Measurements from ENCODE around the gene PXN.
"Not testable (repeated sequence)": the region's sequence is repeated elsewhere in the genome, so short reads cannot be mapped to it uniquely, and the experiment has no call there.

Gene PXN

DNA sequence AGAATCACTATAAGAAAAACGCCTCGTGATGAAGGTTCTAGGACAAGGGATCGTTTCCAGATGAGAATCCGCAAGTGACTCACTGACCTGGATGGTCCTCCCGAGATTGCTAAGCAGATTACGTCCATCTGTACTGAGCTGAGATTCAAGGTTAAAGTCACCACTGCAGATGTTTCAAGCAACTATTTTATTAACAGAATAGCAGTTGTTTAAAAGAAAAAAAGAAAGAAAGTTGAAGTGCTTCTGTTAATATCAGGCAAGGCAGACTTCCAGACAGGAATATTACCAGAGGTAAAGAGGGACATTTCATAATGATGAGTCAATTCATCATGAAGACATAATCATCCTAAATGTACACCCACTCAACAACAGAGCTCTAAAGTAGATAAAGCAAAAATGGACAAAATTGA, 17.9 kb downstream of the PXN start:
- no peak for DNase-seq
- intact Hi-C loops (cut with DNase I) = no loop called here

DNA sequence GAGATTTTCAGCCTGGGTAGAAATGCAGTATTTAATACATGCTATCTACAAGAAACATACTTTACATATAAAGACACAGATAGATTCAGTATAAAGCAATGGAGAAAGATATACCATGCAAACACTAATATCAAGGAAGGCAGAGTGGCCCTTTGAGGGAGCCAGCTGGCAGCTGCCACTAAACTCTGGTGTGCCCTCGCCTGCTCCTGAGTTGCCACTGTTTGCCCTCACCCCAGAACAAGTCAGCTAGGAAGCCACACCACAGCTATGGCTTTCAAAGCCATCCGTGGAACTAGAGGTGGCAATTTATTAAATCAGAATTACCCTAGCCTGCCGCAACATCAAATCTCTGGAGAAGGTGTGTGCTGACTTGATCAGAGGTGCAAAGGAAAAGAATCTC, 18.3 kb downstream of the PXN start:
- intact Hi-C loops (cut with DNase I) = no loop called here
- DNase-seq = no peak

DNA sequence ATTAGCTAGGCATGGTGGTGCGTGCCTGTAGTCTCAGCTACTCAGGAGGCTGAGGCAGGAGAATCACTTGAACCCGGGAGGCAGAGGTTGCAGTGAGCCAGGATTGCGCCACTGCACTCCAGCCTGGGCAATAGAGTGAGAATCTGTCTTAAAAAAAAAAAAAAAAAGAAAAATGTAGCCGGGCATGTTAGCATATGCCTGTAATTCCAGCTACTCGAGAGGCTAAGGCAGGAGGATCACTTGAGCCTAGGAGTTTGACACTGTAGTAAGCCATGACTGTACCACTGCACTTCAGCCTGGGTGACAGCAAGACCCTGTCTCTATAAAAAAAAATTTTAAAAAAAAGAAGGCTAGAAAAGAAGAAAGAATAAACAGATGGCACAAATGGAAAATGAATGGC, 18.8 kb downstream of the PXN start:
- intact Hi-C loops (cut with DNase I) = not testable (repeated sequence)

DNA sequence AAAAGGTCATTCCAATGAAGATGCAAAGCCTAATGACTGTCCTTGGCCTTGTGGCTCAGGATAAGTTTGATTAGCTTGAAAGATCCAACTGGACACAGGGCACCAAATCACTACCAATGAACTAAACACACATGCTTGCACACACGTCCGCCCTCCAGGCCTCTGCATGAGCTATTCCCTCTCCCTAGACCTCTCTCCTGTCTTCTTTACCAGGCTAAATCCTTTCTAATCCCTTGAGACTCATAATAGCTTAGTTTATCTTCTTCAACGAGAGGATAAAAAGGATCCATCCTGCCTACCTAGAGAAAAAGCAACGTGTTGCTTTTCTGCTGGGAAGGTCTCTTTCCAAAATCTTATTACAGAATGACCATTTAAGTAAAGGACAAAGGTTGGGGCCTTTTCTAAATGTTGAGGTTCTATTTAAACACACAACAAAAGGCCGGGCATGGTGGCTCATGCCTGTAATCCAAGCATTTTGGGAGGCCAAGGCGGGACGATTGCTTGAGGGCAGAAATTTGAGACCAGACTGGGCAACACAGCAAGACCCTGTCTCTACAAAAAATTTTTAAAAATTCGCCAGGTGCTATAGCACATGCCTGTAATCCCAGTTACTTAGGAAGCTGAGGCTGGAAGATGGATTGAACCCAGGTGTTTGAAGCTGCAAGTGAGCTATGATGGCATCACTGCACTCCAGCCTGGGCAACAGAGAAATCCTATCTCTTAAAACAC, 22.4 kb downstream of the PXN start:
- intact Hi-C loops (cut with DNase I) = no loop called here
- no peak for DNase-seq

More for the DNA sequence above, 18.8 kb downstream of the PXN start:
- DNase-seq = not testable (repeated sequence)

DNA sequence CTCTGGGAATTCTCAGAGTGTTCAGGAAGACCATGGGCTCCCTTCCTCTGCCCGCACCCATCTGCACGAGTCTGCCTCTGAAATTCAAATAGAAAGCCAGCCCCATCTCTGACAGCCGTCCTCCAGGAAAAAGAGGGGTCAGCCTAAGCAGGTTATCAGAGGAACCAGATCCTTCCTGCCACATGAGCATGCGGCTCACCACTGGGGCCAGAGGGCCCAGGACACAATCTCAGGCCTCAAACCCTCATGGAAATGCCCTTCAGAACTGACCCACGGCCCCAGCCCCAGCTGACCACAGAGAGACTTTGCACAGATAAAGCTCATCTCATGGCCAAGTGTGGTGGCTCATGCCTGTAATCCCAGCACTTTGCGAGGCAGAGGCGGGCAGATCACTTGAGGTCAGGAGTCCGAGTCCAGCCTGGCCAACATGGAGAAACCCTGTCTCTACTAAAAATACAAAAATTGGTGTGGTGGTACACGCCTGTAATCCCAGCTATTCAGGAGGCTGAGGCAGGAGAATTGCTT, 23.2 kb downstream of the PXN start:
- no peak for DNase-seq
- intact Hi-C loops (cut with DNase I) = no loop called here

DNA sequence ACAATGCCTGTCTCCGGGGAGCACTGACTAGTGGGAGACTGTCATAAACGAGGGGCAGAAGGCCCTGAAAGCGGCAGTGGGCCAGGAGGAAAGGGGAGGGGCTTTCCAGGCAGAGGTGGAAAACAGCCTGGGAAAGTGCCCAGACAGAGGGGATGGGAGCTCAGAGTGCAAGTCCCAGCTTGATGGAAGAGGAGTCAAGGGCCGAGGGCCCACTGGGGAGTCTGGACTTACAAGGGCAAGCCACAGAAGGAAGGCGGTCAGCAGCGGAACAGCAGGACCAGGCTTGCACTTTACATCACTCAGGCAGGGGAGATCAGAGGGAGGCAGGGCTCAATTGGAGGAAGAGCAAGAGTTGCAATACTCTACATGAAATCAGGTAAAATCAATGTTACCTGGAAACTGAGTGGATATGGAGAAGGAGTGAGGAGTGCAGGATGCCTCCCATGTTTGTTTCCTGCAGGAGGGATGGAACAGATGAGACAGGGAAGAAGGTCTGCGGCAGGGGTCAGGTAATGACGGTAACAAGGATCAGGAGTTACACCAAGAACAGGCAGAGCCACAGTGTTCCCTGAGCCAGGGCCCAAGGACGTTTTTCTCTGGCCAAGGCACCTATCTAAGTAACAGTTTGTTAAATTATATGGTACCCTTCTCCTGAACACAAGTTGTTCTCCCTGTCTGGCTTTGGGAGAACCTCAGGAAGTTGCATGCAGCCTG, 23.8 kb downstream of the PXN start:
- intact Hi-C loops (cut with DNase I) = no loop called here

DNA sequence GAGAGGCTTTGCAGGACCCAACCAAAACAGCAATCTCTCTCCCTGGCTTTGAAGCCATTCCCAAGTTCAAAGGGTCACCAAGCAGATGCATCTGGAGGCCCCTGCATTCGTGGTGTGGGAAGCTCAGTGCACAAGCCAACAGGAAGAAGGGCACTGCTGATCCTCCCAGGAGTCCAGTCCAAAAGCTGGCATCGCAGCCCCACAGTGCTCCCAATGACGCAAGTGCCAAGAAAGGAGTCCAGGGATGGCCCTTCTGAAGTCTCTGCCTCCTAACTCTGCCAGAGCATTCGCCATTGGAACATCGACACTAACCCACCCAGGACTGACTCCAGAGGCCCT, 25.1 kb downstream of the PXN start:
- intact Hi-C loops (cut with DNase I) = no loop called here
- DNase-seq = no peak

More for the DNA sequence above, 23.8 kb downstream of the PXN start:
- no peak for DNase-seq

DNA sequence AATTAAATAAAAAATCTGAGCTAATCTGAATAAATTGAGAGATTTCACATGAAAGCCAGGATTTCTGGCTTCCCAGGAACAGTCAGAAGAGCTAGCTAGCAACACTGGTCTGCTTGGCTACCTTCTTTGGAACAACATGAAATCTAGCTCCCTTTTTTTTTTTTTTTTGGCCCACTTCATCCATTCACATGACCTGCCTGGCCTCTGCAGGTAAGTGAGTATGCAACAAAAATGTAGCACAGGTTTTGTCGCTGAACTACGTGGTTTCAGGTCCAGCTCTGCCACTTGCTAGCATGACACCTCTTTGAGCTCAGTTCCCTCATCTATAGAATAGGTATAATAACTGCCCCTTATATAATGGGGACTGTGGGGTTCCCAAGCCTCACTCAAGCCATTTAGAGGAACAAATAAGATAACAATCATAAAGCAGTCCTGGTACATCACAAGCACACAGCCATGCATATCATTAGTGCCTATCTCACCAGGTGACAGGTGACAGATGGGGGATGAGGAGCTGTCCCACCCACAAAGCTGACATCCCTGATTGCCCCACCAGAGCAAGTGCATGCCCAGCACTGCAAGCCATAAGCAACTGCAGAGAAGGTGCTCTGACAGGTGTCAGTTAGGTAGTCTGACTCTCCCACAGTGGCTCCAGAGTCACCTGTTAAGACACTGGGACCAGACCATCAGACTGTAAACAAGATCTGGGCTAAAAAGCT, 25.6 kb downstream of the PXN start:
- intact Hi-C loops (cut with DNase I) = no loop called here
- no peak for DNase-seq

DNA sequence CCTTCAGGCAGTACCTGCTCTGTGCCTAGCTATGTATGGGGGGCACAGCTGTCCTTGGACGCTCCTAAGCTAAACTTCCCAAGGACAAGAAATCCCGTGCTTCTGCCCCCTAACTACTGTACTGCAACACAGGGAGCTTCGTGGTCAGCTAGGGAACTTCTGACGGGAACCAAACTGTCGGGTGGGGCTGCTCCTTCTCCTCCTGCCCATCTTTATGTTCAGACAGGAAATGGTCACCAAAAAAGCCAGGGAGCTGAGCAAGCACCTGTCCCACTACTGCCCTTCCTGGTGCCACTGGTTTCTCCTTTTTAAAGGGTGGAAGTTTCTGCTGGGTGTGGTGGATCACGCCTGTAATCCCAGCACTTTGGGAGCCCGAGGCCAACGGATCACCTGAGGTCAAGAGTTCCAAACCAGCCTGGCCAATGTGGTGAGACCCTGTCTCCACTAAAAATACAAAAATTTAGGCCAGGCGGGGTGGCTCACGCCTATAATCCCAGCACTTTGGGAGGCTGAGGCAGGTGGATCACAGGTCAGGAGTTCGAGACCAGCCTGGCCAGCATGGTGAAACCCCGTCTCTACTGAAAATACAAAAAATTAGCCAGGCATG, 26.6 kb downstream of the PXN start:
- no peak for DNase-seq
- intact Hi-C loops (cut with DNase I) = no loop called here

DNA sequence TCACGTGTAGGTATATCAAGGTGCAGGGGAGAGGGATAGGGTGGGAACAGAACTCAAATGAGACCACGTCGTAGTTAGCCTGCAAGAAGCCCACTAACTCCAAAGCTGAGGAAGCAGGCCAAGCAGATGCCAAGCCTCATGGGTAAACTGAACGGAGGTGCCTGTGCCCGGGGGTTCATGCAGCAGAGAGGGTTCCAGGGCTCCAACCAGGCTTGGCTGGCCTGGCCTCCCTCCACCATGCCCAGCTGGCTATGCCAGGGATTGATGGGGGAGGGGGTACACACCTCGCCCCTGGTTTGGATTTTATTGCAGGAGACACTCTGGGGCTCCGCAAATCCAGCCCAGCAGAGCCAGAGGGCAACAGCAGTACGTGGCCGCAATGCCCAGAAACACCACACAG, 27.3 kb downstream of the PXN start:
- intact Hi-C loops (cut with DNase I) = no loop called here
- no peak for DNase-seq

DNA sequence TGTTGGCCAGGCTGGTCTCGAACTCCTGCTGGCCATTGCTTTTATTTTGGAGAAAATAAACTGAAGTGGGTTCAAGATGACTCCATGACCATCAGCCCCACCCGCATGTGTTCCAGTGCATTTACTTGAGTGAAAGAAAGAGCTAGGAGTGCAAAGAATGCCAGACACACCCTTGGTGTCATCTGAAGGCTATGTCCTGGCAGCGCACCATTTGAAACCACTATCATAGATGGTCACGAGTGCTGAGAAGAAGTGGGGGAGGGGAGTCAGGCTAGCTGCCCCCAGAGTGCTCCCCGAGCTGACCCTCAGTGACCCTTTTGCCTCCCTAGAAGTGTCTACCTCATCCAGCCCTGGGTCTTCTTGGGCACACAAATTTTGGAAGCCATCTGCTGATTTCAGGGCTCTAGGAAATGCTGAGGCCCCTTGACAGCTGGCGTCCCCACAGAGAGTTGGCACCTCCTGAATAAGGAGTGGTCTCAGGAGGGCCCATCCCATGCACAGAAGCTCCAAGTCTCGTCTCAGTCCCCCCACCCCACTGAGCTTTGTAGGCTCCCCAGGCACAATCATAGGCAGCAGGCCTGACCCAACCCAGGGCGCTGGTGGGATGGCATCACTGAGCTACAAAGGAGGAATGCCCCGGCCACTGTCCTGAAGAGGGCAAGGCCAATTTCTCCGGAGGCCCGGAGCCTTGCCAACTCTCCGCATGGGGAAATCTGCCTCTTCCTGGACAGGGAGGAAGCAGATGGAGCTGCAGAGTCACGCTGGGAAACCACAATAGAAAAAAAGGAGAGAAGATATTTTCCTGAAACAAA, 28.0 kb downstream of the PXN start:
- peak in 16 of 42 donors; percentile 24 to 59 (median 40) for DNase-seq
- intact Hi-C loops (cut with DNase I) = no loop called here

DNA sequence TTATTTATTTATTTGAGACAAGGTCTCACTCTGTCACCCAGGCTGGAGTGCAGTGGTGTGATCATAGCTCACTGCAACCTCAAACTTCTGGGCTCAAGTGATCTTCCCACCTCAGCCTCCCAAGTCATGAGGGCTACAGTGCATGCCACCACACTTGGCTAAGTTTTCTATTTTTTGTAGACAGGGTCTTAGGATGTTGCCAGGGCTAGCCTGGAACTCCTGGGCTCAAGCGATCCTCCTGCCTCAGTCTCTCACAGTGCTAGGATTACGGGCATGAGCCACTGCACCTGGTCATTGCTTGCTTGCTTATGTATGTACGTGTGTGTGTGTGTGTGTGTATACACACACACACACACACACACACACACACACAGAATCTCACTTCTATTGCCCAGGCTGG, 28.7 kb downstream of the PXN start:
- DNase-seq; intact Hi-C loops (cut with DNase I): not testable (repeated sequence)

DNA sequence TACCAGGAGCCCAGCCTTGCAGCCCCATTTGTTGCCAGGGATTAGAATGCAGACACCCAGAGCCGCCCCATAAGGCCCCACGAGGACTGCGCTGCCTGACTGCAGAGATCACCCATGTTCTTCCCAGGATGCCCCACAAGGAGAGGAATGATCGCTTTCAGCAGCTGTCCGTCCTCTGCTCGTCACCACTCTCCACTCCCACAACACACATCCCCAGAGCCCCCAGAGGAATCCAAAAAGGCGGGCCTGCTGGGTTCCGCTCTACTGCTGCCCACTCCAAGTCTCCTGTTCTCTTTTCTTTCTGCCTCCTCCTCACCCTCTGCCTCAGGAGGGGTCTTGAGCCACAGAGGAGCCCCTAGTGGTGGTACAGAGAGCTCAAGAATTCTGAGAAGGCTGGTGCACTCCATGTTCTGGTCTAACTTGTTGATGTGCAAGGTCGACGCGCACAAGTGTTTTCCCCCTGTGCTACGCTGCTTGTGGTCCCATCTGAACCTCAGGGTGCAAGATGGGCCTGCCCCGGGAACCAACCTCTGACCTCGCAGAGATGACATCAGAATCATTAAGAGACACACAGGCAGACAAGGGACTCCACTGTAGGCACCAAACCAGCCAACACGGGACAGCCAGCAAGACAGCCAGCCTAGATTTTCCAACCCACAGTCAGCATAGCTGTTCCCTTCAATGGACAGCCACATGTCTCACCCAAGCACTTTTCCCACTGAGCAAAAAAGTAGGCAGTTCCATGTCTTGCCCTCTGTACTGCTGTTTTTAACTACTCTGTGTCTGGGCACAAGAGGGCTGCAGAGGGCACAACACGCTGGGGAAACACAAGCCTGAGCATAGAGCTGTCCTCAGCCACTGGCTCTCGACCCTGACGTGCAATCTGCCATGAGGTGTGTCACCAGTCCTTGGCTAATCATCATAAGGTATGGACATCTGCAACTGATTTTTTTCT, 29.9 kb downstream of the PXN start:
- no peak for DNase-seq
- intact Hi-C loops (cut with DNase I) = no loop called here

DNA sequence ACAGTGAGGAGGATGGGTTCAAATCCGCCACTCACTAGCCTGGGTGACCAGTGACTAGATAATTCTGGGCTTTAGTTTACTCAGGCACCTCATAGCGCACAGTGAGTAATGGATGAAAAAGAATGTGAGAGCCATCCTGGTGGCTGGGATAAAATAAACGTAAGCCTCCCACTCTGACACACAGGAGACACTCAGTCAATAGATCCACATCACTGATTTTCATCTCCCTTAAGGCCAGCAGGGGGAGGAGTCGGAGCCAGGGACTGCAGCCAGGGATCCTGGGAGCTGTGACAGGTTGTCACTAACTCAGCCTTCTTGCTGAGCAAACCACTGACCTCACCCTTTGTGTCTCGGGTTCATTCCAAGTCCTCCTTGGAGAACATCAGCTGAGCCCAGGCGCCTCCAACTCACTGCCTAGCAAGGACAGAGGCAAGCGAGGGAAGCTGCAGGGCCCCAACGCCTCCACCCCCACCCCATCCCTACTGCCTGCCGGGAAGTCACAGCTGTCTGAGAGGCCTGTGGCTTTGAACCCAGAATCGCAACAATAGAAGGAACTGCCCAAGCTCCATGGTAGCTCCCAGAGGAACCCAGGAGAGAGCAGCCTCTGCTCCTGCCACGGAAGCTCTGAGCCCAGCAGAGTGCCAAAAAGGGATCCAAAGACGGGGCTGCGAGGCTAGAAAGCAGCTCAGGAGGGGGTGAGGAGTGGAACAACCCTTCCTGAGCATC, 30.7 kb downstream of the PXN start:
- intact Hi-C loops (cut with DNase I) = no loop called here
- peak; percentile 36 to 90 (median 68) for DNase-seq

DNA sequence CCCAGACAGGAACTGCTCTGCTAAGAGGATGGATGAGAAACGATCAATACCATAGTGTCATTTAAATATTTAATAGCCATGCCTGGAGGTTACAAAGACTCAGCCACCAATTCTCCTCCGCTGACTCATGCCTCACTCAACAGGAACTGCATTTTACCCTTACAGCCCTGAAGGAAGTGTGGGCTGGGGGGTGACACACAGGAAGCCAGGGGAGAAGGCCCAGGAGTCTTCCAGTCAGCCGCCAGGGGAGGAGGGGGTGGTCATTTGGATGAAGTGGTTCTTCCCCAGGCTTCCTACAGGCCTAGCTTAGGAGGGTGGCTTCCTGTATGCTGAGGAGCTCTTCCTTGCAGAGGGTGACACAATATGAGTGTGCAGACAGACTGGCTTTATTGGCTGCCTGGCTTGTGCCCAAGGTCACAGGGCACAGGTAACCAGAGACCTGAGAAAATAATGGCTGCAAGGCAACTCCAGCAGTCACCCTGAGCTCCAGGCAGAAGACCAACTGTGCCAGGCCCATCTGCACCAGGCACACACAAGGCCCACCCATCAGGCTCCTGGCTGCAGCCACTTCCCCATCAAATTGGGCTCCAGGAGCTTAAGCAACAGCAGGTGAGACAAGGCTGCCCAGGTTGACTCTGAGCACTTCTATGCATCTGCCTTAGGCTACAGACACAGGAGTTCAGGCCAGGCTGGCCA, 34.1 kb downstream of the PXN start:
- intact Hi-C loops (cut with DNase I) = no loop called here
- DNase-seq = peak in 12 of 42 donors; percentile 29 to 74 (median 48)

DNA sequence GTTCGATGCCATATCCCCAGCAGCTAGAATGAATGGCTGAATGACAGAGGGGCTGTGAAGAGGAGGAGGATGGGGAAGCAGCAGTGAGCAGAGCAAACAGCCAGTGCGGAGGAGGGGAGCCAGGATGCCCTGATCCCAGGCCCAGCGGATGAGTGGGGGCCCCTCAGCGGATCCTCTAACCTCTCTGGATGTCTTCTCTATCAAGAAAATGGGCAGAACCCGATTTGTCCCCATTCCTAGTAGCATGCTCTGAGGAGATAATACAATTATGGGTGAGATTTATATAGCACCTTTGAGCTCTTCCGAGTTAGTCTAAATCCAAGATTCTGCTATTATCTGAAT, 34.6 kb downstream of the PXN start:
- intact Hi-C loops (cut with DNase I) = no loop called here
- DNase-seq = no peak

All from head of caudate nucleus (tissue), 42 donors.